GM20431 (cell line): ENCODE measurements around the gene TTLL4.
"Not testable (repeated sequence)": the region's sequence is repeated elsewhere in the genome, so short reads cannot be mapped to it uniquely, and the experiment has no call there.

Source experiments
- in situ Hi-C: fragments of 300-500 bp; cut with MseI, MboI; formaldehyde crosslinking; loops from one replicate; pipeline ENCODE4 v1.15.0; 2020; ENCODE audit warnings: low sequenced_read_pairs; ENCODE audit not compliant: unreplicated experiment

The TTLL4 gene

DNA sequence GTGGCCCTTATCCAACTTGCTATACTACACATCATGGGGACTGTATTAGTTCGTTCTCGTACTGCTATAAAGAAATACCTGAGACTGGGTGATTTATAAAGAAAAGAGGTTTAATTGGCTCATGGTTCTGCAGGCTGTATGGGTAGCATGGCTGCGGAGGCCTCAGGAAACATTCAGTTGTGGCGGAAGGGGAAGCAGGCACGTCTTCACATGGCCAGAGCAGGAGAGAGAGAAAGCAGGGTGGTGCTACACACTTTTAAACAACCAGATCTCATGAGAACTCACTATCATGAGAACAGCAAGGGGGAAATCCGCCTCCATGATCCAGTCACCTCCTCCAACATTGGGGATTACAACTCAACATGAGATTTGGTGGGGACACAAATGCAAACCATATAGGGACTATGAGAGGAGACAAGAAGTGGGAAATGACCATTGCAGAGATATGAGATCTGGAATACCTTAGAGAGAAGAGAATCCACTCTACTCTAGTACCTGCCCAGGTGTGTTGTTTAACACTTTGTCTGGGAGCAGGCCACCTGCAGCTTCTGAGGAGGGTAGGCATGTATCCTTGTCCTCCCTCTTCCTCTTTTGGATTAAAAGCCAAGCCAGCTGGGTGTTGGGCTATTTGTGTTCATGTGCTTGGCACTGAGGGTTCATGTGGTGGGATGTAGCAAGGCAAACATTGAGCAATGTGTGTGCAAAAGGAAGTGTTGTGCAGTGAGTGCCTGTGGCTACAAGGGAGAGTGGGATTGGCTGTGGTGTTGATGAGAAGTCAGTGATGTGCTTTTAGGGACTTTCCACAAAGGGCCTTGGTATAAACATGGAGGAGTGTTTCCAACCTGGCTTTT is 22.8 kb downstream of the TTLL4 start:
- in situ Hi-C loops = no loop called here

DNA sequence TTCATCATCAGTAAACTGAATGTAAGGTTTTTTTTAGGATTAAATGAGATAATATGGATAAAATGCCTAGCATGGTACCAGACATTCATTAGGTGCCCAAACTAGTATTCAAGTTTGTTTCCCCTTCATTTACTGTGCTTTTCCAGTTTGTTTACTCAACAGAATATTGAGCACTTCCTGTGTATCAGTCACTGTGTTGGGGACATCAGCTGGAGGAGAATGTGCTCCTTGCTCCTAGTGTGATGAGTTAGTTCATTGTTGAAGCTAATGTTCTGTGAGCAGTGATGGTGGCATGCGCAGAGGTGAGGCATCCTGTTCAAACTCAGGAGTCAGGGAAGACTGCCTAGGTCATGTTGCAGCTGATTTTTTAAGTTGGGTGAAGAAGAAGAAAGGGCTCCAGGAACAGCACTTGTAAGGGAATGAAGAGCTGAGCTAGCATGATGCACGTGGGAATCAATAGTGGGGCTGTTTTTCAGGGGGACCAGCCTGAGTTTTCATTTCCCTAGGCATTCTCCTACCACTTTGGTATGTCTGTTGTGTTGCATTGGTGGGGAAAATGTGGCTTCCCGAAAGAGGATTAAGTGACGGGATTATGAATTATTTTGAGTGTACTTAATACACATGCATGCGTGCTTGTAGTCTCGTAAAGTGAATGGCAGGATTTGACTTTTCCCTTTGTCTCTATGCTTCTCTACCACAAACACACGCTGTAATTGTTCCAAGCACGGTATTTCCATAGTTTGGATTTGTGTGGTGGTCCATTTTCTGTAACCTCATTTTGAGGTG is 23.7 kb downstream of the TTLL4 start:
- in situ Hi-C loops = no loop called here

DNA sequence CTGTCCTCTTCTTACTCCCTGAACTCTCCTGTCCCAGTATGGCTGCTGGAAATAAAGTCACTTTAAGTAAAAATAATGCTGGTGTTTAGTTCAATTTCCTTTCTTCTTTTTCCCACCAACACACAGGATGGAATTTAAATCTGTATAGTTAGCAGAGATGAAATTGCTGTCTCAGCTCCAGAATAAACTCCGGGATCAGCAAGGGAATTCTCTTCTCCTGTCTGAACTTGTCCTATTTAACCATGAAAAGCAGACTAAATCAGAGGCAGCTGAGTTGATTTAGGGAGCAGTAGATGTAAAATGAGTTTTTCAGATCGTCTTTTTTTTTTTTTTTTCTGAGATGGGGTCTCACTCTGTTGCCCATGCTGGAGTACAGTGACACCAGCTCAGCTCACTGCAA is 25.9 kb downstream of the TTLL4 start:
- in situ Hi-C loops = no loop called here

DNA sequence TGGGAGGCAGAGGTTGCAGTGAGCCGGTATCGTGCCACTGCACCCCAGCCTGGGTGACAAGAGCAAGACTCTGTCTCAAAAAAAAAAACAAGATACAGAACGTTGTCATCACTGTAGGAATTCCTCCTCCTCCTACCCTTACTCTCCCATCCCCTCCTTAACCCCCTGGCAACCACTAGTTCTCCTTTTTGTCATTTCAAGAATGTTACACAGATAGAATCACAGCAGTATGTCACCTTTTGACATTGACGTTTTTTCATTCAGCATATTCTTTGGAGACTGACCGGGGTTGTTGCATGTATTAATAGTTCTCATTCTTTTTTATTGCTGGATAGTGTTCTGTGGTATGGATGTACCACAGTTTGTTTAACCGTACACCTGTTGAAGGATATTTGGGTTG is 32.4 kb downstream of the TTLL4 start:
- in situ Hi-C loops = no loop called here

DNA sequence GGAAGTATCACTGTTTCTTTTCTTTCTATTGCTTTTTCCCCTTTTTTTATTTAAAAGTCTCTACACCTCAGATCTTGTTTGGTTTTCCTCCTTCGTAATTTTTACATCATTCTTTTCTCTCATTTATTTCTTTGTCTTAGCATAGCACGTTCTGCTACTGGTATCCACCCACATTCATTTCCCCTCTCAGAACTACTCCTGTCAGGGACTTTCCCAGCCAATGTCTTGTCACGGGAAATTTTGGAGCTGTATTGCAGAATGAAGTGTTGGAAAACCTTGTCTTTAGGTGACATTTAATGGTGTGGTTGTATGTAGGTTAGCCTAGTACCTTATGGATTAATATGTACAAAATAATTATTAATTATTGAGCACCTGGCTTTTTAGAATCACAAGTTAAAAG is 34.0 kb downstream of the TTLL4 start:
- in situ Hi-C loops = no loop called here

DNA sequence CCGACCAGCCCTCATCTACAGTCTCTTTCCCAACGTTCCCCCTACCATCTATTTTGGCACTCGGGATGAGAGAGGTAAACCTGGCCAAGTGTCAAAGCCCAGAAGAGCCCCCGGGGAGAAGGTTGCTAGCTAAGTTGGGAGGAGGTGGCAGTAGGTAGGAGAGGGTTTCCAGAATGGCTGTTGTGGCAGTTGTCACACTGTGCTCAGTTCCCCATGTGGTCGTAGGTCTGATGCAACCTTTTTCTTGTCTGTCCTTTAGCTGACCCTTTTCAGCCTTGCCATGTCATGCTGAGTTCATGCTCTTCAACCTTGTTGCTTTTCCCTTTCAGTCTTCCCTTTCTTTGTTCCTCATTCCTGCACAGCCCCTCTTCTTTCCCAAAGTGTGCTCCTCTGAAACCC is 34.5 kb downstream of the TTLL4 start:
- in situ Hi-C loops = no loop called here

DNA sequence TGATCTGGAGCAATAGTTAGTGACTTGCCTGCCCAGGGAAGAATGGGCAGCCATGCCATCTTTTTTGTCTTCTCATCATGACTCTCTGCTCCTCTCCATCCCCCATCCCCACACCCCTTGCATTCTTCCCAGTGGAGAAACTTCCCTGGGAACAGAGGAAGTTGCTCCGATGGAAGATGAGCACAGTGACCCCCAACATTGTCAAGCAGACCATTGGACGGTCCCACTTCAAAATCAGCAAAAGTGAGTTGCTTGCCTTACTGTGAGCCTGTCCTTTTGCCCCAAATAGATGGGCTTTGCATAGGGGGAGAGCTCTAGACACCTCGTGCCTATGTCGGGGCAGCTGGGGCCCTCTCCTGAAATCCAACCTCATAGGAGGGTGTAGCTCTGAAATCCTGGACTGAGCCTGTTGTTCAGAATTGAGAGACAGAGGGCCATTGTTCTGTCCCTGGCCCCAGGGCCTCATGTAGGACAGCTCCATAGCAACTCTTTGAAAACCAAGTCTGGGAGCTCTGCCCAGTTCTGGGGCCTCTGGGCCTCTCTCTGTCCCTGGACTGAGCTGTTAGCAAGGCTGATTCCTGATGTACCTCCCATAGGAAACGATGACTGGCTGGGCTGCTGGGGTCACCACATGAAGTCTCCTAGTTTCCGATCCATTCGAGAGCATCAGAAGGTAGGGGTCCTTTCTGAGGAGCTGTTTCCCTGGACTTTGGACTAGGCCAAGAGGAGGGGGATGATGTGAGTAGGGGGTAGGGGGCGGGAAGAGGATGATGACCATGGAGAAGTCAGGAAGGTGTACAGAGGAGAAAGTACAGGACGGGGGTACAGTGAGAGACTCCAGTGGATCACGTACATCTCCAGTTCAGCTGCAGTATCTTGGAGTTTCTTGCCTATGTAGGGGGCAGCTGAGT is 35.2 kb downstream of the TTLL4 start:
- in situ Hi-C loops = no loop called here

DNA sequence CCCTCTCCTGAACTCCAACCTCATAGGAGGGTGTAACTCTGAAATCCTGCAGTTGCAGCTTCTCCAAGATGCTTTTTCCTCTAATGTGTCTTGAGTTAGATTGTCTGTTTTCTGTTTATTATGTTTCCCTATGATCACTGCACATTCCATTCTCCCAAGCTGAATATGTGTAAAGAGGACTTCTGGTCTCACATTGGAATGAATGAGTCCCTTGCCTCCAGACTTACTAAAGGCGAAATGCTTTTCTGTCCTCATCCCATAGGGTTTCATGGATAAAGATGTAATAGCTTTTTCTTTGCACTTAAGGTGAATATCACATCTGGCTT is 35.8 kb downstream of the TTLL4 start:
- in situ Hi-C loops = no loop called here

DNA sequence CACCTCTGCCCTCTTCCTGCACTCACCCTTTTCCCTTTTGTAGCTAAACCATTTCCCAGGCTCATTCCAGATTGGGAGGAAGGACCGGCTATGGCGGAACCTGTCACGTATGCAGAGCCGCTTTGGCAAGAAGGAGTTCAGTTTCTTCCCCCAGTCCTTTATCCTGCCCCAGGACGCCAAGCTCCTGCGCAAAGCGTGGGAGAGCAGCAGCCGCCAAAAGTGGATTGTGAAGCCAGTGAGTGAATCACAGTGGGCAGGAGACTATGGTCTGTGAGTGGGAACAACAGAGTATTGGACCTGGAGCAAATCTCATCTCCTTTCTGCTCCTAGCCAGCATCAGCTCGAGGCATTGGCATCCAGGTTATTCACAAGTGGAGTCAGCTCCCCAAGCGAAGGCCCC is 36.3 kb downstream of the TTLL4 start:
- in situ Hi-C loops = no loop called here

DNA sequence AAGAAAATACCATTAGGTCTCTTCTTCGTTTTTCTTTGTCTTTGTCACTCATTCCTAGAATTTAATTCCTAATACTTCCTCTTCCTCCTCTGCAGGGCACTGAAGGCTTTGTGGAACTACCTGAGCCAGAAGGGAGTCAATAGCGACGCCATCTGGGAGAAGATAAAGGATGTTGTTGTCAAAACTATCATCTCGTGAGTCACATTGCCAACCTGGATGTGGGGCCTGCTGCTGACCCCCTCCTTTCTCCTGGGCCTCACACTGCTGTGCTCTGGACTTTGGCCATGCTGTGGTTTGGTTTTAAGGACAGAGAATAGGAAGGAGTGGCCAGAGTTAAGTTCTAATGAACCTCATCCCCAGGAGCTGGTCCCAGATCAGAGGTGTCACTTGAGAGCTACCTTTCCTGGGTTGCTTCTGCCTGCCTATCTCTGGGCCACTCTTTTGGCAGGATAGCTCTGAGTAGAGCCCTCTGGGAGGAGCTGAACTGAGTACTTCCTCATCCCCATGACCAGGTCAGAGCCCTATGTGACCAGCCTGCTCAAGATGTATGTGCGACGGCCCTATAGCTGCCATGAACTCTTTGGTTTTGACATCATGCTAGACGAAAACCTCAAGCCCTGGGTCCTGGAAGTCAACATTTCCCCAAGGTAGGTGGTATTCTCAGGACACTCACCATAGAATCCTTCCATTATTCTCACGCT is 38.3 kb downstream of the TTLL4 start:
- in situ Hi-C loops = no loop called here

DNA sequence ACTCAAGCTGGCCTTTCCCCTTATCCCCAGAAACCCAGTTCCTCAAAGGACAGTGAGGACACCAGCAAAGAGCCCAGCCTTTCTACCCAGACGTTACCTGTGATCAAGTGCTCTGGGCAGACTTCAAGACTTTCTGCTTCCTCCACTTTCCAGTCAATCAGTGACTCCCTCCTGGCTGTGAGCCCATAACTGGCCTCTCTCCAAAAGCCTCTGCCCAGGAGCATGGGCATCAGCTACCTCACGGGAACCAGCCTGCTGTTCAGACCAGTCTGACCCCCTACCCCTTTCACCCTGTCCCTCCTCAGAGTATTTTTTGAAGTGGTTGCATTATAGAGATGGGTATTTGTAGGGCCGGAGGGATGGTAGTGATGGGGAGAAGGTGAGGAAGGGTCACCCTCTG is 43.6 kb downstream of the TTLL4 start:
- in situ Hi-C loops = no loop called here

DNA sequence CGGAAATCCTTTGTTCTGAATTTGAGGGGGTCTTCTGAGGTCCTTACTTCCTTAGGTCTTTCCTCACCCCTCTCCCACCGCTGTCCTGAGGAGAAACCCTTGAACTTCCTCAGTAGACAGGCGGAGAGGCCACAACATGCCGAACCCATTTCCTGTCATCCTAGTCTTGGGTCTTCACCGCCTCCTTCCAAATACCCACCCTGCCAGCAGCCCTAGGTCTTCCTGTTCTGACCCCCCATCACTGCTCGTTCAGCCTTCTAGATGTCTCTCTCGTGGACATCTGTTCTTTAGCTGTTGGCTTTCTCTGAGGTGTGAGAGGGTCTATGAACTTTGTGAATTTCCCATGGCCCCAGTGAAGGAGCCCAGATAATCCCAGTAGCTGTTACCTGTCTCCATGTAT is 44.1 kb downstream of the TTLL4 start:
- in situ Hi-C loops = no loop called here

DNA sequence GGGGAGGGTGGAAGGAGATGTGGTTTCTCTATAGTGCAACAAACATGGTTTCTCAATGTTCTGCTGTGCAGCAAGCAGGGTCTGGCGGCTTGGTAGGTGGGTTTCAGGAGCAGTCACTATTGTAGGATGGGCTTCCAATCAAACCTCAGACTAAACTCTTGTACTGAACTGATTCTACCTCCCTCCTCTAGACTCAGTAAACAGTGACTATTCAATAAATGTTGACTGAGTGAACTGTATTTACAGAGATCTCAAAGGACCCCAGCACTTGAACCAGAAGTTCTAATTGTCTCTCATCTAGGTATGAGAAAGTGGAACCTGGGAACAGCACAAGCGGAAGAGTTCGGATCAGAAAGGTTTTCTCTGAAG is 44.5 kb downstream of the TTLL4 start:
- in situ Hi-C loops = no loop called here

DNA sequence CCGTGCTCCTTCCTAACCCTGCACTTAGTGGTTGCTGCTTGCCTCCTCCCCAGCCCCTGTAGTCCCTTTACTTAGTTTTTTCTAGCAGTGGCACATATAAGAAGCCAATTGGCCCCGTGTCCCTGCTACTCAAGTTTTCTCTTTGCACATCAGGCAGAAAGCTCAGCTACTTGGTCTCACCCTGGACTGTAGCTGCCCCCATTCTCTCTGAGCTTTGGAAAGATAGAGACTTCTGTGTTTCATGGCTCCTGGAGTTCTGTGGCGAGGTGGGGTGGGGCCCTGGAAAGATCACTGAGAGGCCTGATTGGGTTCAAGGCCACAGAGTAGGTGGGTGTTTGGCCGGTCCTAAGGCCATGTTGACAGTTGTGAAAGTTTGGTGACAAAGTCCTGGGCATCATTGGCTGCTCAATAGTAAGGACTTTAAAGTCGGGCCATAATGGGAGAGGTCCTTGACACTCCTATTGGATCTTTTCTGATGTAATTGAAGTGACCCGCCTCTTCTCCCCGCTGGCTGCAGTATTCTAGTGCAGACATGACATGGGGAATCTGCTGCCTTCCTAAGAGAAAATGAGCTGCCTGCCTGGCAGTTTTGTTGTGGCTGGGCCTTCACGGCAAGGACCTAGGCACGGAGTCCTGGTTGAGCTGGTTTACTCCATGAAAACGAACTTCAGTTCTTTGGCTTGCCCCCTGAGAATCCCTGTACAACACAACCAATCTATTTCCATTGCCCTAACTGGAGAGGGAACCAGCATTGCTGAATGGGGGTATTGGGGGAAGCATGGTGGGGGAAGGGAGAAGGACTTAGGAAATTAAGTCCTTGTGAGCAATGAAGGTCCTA is 45.2 kb downstream of the TTLL4 start:
- in situ Hi-C loops = no loop called here

DNA sequence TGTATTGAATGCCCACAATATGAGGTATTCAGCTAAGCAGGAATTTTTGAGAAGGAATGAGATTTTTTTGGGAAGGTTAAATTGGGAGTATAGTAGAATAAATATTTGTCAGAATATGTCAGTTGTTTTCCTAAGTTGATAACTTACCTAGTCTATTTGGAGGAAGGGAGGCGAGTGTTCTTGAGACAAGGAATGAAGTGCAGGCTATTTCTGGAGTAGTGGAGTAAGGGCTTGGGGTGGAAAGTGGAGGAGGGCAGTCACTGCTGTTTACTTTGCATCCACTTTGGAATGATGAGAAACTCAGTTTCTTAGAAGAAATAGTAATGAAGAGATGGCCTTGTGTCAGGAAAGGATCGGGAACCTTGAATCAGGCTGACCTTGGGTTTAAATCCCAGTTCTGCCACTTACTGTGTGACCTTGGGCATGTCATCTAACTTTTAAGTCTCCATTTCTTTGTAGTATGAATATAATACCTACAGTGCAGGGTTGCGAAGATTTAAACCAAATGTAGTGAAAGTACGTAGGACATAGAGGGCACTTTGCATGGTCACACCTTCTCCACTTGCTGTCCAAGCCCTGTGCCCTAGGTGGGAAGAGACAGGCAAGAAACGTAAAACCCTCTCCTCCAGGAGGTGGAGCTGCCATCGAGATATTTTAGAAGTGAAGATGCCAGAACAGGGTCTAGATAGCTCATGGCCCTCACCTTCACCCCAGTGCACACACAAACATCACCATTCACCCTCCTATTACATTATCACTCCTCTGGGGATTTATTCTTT is 46.2 kb downstream of the TTLL4 start:
- in situ Hi-C loops = no loop called here

DNA sequence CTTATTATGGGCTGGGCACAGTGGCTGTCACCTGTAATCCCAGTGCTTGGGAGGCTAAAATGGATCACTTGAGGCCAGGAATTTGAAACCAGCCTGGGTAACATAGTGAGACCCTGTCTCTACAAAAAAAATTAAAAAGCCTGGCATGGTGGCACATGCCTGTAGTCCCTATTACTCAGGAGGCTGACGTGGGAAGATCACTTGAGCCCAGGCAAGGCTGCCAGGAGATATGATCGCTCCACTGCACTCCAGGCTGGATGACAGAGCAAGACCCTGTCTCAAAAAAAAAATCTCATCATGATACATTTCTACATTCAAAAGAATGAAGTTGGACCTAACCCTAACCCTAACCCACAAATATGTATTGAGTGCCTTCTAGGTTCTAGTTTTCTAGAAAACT is 51.2 kb downstream of the TTLL4 start:
- in situ Hi-C loops = no loop called here

DNA sequence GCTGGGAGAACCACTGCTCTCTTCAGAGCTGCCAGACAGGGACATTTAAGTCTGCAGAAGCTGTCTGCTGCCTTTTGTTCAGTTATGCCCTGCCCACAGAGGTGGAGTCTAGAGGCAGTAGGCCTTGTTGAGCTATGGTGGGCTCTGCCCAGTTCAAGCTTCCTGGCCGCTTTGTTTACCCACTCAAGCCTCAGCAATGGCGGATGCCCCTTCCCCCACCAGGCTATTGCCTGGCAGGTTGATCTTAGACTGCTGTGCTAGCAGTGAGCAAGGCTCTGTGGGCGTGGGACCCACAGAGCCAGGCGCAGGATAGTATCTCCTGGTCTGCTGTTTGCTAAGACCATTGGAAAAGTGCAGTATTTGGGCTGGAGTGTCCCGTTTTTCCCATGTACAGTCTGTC is 62.1 kb downstream of the TTLL4 start:
- in situ Hi-C loops = not testable (repeated sequence)

DNA sequence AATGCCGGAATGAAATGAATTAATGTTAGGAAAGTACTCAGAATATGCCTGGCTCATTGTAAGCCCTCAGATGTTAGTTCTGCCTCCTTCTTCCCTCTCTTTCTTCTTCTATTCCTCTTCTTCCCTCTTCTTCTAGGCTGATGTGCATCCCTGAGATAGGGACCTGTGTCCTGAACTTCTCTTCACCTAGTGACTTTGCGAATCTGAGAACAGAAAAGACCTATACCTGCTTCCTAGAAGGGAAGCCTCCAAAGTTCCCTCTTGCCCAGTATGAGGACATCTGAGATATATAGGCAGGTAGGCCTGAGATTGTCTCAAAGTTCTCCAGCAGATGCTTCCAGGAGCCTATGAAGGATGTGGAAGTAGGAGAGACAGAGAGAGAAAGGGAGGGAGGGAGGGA is 63.2 kb downstream of the TTLL4 start:
- in situ Hi-C loops = no loop called here

DNA sequence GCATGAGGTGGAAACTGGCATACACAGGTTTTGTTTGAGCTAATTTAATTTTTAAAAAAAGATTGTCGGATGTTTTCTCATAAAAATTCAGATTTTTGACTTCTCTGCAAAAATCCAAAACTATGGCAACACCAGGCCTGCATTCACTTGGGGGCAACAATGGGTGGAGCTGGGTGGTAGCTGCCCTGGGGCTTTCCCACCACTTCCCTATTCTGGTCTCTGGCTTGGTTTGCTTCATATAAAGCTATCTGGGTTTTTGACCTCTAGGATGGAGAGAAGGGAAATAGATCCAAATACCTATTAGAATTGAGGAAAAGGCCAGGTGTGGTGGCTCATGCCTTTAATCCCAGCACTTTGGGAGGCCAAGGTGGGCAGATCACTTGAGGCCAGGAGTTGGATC is 65.9 kb downstream of the TTLL4 start:
- in situ Hi-C loops = no loop called here
